ENCODE data around the gene FREY1.

Gene FREY1

DNA sequence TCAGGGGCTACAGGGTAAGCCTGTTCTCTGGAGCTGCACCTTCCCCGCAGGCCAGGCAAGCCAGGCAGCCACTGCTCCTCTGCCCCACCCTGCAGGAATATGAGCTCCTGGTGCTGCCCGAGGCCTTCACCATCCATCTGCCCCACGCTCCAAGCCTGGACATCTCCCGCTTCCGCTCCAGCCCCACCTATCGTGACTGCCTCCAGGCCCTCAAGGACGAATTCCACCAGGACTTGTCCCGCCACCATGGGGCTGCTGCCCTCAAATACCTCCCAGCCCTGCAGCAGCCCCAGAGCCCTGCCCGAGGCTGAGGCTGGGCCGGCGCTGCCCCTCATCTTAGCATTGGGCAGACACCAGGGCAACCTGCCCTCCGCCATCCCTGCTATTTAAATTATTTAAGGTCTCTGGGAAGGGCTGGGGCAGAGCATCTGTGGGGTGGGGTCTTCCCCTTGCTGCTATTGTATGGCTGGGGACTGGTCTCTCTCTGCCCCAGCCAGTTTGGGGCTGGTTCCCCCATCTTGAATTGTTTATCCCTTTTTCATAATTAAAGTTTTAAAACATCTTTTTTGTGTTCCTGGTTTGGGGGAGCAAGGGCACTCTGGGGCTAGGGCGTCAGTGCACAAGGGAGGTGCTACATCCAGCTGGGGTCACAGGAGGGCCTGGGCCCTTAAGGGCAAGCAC is 21.6 kb upstream of the FREY1 start:
- no peak for DNase-seq (ENCODE audit: low read depth in 2 of 2)

DNA sequence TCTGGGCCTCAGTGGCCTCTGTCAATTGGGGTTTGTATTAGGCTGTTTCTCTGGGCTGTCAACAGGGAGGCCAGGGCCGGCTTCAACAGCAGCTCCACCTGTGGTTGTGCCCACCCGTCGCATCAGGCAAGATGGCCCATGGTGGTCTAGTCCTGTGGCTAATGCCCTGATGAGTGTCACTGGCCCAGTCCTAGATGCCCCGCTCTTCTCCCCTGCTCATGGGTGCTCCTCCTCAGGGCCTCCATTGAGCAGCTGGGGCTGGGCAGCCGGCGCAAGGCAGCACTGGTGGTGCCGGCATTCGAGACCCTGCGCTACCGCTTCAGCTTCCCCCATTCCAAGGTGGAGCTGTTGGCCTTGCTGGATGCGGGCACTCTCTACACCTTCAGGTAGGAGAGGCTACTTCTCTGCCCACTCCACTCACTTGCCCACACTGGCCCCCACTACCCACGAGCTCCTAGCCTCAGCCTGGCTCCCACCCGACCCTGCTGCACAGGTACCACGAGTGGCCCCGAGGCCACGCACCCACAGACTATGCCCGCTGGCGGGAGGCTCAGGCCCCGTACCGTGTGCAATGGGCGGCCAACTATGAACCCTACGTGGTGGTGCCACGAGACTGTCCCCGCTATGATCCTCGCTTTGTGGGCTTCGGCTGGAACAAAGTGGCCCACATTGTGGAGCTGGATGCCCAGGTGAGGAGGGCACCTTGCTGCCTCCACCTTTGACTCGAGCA is 20.8 kb upstream of the FREY1 start:
- DNase-seq (ENCODE audit: low read depth in 2 of 2) = no peak

DNA sequence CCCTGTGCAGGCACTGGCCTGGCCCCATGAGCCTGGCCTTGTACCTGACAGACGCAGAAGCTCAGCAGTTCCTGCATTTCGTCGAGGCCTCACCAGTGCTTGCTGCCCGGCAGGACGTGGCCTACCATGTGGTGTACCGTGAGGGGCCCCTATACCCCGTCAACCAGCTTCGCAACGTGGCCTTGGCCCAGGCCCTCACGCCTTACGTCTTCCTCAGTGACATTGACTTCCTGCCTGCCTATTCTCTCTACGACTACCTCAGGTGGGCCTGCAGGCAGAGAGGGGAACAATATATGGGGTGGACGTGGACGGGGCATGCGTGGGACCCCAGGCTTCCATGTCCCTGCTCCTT is 20.2 kb upstream of the FREY1 start:
- DNase-seq (ENCODE audit: low read depth in 2 of 2) = no peak

DNA sequence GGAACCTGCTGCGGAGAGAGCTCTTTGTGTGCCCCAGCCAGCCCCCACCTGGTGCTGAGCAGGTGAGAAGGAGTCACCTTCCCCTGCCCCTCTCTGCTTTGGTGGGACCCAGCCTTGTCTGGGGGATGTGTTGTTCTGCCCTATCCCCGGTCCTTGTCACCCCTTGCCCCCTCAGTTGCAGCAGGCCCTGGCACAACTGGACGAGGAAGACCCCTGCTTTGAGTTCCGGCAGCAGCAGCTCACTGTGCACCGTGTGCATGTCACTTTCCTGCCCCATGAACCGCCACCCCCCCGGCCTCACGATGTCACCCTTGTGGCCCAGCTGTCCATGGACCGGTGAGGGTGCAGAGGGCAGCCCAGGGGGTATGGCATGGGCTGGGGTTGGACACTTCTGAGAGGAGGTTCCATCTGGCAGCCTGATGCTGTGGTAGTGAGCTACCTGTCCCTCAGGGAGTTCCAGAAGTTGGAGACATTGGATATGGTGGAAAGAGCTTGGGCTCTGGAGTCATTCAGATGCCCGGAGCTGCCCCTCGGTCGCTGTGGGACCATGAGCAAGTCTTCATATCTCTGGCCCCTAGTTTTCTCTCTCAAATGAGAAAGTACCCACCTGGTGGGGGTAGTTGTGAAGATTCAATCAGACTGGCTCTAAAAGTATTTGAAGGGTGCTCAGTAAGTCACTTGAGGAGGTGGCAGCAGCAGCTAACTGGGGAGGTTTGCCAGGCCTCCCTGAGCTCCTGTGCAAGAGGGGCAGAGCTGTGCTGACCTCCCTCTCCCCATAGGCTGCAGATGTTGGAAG is 19.7 kb upstream of the FREY1 start:
- DNase-seq (ENCODE audit: low read depth in 2 of 2) = no peak

DNA sequence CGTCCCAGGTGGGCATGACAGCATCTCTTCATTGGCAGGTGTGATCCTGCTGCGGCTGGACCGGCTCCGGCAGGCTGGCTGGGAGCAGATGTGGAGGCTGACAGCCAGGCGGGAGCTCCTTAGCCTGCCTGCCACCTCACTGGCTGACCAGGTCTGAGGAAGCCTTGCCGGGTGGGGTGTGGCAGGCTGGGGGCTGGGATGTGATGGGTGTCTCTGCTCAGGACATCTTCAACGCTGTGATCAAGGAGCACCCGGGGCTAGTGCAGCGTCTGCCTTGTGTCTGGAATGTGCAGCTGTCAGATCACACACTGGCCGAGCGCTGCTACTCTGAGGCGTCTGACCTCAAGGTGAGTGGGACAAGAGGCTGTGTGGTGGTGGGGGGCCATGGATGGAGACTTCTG is 18.9 kb upstream of the FREY1 start:
- DNase-seq (ENCODE audit: low read depth in 2 of 2) = no peak

DNA sequence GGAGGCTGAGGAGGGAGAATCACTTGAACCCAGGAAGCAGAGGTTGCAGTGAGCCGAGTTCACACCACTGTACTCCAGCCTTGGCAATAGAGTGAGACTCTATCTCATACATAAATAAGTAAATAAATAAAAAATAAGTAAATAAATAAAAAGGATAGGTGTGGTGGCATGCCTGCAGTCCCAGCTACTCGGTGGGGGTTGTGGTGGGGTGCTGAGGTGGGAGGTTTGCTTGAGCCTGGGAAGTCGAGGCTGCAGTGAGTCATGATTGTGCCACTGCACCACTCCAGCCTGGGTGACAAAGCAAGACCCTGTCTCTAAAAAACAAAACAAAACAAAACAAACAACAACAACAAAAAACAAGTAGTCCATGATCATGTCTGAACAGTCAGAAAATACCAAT is 18.5 kb upstream of the FREY1 start:
- no peak for DNase-seq (ENCODE audit: low read depth in 2 of 2)

DNA sequence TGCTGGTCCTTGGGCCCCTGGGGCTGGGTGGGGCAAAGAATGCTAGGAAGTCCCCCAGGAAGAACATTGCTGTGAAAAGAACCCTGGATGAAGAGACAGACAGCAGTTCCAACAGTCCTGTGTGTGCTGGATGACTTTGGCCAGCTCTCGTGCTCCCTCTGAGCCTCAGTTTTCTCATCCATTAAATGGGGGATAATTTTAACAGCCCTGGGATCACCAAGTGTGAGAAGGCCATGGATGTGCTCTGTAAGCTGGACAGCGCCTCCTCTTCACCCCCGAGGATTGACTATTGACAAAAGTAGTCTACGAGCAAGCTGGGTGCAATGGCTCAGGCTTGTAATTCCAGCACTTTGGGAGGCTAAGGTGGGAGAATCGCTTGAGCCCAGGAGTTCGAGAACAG is 17.9 kb upstream of the FREY1 start:
- DNase-seq (ENCODE audit: low read depth in 2 of 2) = no peak

DNA sequence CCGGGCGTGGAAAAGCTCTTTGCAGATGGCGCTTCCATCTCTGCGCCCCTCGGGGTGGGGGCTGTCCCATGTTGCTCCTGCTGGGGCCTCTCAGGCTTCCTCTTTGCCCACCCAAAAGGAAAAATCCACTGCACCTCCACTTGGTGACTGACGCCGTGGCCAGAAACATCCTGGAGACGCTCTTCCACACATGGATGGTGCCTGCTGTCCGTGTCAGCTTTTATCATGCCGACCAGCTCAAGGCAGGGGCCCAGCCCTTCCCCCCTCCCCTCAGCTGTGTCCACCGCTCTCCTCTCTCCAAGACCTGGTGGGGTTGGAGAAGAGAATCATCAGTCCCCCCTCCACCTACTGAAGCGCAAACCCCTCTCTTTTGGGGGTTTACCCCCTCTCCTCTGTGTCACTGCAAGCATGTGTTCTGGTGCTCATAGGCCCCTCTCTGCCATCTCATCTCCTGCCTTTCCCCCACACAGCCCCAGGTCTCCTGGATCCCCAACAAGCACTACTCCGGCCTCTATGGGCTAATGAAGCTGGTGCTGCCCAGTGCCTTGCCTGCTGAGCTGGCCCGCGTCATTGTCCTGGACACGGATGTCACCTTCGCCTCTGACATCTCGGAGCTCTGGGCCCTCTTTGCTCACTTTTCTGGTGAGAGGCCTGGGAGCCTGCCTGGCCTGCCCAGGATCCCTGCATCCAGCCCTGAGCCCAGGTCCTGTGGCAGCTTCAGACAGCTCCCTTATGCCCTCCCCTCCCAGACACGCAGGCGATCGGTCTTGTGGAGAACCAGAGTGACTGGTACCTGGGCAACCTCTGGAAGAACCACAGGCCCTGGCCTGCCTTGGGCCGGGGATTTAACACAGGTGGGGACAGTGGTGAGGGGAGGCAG is 17.2 kb upstream of the FREY1 start:
- no peak for DNase-seq (ENCODE audit: low read depth in 2 of 2)

DNA sequence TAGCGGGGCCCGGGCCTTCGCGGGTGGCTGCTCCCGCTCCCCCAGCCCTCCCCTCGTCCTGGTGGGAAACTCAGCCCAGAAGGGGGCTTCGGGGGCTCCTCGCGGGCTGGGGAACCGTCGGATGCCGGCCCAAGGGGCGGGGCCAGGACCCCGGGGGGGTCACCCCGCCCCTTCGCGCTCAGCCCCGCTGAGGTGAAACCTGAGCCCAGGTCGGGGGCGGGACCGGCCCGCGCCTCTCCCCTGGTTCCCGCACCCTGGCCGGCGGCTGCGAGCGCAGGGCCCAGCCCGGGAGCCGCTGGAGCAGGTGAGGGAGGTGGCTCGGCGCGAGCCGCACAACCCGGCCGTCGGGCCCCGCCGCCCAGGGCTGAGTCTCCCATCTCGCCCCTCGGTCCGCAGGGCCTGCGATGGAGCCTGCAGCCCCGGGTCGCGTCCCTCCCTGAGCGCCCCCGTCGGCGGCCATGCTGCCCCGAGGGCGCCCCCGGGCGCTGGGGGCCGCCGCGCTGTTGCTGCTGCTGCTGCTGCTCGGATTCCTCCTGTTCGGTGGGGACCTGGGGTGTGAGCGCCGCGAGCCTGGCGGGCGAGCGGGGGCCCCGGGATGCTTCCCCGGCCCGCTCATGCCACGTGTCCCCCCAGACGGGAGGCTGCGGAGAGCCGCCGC is 15.5 kb upstream of the FREY1 start, which contains the start of gene LARGE2:
LARGE2 (plus strand) TSS at position 232 of the 658 bp plus-strand sequence; CDS start at position 459, 227 bp downstream.
- DNase-seq (ENCODE audit: low read depth in 2 of 2) = no peak

DNA sequence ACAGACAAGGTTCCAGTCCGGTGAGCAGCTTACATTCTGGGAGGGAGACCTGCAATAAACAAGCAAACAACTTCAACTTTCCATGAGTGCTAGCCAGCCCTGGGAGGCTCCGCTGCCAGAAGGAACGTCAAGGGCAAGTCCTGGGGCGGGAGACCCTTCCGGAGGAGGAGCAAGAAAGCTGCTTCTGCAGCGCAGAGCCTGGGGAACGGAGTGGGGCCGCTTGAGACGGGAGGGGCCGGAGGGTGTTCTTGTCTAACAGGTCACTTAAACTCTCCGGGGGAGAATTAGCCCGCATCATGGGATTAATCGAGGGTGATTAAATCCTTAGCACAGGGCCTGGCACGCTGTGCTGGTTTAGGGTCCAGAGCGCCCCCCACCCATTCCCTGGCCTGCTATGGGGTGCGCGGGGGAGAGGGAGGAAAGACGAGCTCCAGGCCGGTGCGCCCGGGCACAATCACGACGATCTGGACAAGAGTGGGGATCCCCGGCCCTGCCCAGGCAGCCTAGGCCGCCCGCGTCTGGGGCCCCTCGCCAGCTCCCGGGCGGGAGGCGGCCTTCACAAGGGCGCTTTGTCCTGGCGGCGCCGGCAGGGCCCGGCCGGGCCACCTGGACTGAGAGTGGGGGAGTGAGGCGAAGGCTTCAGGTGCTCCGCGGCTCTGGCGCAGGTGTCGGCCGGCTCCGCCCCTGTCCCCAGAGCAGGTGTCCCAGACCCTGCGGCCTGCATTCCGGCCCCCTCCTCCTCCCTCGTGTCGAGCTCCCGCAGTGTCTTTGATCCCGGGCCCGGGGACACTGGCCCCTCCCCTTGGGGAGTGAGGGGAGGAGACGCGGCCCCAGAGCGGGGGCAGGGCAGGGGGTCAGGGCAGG is 14.7 kb upstream of the FREY1 start:
- no peak for DNase-seq (ENCODE audit: low read depth in 2 of 2)

DNA sequence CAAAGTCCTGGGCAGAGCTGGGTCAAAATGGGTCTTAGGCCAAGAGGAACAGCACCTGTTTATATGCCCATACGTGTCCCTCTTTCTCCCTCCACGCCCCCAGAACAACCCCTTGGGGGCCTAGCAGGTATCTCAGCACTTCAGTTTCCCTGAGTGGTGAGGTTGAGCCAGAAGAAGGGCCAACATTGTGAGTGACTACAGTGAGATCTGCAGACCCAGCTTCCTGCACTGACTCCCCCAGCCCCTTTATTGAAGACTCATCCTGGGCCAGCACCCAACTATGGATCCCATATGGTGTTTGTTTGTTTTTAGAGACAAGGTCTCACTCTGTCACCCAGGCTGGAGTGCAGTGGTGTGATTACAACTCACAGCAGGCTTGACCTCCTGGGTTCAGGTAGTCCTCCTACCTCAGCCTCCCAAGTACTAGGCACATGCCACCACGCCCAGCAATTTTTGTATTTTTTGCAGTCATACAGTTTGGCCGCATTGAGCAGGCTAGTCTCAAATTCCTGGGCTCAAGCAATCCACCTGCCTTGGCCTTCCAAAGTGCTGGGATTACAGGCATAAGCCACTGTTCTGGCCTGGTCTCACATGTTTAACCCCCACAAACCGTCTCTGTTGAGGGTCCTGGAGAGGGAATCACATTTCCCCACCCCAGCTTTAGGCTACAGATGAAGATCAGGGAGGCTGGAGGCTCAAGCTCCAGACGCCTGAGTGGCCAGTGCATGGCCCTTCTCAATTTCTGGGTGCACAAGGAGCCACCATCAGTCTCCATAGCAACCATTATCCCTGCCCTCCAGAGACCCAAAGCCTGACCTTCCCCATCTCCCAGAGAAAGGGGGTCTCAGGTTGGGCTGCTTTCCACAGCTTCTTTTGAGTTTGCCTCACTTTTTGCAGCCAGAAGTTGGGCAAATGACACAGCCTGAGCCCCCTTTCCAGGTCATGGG is 13.7 kb upstream of the FREY1 start:
- no peak for DNase-seq (ENCODE audit: low read depth in 2 of 2)

DNA sequence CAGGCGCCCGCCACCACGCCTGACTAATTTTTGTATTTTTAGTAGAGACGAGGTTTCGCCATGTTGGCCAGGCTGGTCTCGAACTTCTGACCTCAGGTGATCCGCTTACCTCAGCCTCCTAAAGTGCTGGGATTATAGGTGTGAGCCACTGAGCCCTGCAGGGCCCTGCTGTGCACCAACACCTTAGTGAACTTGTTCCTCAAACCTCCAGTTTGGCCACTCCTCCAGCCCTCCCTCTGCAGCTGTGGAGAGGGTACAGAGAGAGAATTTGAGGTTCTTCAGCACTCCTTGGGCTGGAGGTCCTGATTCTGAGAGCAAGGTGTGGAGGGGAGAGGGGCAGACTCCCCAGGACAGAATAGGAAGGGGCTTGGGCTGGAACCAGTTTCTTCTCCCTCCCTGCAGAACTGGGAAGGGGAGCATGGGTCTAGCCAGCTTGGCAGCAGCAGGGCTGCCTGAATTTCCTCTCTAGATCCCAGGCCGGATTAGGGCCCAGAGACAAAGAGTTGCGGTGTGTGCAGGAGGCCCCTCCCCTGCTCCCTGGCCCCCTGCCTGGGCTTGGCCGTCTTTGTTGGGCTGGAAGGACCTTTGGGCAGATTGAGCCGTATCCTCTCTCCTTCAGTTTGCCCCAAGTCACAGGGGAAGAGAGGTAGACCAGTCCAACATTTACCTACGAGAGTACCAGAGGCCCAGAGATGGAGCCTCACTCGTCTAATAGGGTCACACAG is 12.9 kb upstream of the FREY1 start:
- DNase-seq (ENCODE audit: low read depth in 2 of 2) = no peak

DNA sequence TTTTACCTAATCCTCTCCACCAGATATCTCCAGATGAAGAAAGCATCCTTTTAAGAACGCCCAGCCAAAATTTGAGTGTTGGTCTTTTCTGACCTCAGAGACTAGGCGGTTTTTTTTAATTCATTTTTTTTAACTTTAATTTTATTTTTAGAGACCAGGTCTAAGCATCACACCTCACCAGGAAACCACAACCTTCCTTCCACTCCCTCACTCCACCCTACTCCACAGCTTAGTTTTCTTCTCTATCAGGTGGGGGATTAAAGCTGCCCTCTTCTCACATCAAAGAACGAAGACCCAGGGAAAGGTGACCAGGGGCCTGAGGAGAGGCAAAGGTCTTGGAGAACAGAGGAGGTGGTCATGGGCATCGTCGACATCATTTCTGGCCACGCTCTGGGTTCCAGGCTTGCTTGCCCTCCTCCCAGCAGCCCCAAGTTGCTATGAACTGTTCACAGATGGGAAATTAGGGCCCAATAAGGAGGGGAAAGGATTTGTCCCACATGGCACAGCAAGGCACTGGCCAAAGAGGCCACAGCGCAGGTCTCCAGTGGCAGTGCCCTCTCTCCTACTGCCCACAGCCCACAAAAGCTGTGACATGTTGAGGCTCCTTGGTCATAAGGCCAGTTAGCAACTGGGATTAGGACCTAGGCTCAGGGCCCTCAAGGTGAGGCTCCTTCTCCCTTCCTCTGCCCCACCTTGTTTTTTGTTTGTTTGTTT is 12.0 kb upstream of the FREY1 start:
- DNase-seq (ENCODE audit: low read depth in 2 of 2) = no peak

DNA sequence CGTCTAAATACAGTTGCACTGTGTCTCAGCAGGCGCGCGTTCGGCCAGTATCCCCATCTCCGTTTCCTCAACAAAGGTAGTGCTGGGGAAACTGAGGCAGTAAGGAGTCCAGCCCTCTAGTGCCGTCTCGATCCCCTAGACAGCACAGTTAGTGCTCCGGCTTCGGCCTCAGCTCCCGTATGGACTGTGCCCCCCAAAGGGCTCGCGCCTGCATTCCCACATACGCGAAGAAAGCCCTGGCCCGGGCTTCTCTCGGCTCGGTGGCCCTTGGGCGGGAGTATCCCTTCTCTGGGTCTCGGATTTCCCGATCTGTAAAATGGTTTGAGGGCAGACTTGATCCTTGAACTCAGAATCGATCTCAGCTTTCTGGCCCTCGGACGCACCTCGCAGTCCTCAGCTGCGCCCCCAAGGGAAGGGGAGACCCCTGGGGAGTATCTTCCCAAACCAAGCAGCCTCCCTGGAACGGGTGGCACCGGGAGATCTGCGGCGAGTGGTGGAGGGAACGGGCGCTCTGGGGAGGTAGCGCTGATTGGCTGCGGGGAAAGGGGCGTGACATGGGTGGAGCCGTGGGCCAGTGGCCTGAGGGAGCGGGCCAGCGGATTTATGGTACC is 11.4 kb upstream of the FREY1 start:
- peak in 1 of 2 donors; percentile 27 for DNase-seq (ENCODE audit: low read depth in 2 of 2)

DNA sequence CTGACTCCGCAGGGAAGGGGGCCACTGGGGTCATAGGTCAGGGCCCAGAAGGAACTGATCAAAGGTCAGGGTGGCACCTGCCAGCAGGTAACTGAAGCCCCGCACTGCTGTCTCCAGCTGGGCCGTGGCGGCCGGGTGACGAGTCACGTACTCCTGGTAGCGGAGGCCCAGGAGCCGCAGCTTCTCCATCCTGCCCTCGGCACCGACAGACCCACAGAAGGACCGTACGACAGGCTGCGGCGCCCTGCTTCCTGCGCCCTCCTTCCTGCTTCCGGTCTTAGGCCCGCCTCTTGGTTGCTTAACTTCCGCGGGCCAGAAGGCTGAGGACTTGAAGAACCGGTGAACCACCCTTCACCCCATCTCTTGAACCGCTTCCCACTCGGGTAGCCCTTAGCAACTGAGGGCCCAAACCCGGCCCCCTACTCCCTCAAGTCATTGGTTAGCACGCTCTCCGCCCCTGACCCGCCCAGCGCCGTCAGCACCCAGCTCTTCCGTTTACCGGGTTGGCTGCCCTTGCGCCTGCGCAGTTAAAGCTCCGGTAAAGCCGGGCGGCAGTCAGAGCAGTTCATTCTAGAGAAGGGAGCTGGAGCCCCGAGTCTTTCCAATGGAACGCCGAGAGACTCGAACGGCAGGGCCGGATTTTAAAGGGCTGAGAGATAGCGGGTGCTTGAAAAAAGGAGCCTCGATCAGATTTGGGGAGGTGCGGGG is 10.7 kb upstream of the FREY1 start, which contains the start of gene PEX16:
PEX16 (minus strand) TSS at position 255 of the 708 bp plus-strand sequence; CDS start at position 189, 66 bp downstream.
- DNase-seq (ENCODE audit: low read depth in 2 of 2) = peak; percentile 85 to 92

DNA sequence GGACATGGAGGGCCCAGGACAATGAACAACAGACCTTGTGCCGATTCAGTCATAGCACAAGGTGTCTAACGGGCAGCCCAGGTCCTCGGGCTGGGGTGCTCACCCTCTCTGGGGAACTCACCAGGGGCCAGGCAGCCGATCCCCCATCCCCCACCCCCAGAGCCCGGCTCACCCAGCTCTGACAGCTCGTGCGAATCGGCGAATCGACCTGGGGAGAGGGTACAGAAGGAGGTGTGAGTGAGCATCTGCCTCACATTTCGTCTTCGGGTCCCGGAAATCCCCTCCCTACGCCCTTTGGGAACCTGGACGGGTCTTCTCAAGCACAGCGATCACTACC is 10.2 kb upstream of the FREY1 start:
- DNase-seq (ENCODE audit: low read depth in 2 of 2) = no peak

DNA sequence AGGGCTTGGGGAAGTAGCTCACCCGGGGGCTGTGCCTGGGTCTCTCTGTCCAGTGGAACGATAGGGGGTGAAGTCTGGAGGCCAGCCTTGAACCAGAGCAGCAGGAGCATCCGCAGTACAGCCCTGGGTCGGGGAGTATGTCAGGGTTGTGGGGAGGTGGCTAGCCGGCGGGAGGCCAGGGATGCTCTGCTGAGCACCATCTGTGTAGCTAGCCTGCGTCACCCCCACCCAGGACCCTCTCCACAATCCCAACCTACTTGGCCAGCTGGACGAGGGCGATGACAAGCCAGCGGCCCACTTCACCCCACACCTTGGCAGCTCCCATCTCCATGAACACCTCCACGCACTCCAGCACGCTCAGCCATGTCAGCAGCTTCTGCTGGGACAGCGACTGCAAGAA is 8.4 kb upstream of the FREY1 start:
- no peak for DNase-seq (ENCODE audit: low read depth in 2 of 2)
